ENCODE data around the gene CLRN3.

DNA sequence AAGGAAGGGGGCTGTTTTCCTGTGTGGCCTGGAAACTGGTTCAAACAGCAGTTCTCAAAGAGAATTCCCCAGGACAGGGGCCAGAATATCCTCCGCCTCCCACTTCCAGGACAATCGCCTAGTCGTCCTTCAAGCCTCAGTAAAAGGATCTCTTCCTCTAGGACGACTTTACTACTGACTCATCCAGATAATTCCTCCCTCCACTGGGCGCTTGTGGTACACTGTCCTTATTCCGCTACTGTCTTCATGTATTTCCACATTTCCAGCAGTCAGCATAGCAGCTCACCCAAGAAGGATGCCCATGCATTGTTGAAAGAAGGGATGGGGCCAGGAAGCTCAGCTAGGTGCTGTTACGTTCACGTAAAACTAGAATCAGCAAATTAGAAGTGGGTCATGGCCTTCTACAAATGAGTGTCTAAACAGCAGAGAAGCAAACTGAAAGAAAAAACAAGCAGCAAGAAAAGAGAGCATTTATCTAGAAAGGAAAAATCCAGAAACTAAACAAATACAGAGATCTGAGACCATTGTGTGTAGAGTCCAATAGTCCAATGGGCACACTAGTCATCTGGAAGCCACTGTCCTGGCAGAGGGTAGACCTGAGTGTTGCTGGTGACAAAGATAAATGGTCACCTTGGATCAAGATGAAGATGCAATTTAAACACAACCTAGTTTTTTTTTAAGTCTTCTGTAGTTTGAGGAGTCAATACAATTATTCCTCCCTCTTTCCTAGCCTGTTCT is 26.3 kb downstream of the CLRN3 start:
- TF ChIP-seq CTCF (conservative IDR thresholded peaks at IDR 0.05; ENCODE audit: low read depth in 2 of 2) (no peak), REST (IDR thresholded peaks at IDR 0.05; ENCODE audit: unreplicated experiment) (no peak), EZH2phosphoT487 (IDR thresholded peaks at IDR 0.05; ENCODE audit: unreplicated experiment) (no peak), EZH2 (IDR thresholded peaks at IDR 0.05; ENCODE audit: low read depth, unreplicated experiment) (no peak), NANOG (IDR thresholded peaks at IDR 0.05; ENCODE audit: borderline replicate concordance) (no peak), POLR2AphosphoS5 (IDR thresholded peaks at IDR 0.05; ENCODE audit: low read depth) (no peak), CREB1 (CRISPR knock-in tag; IDR thresholded peaks at IDR 0.05; ENCODE audit: low read depth) (no peak), JUNB (IDR thresholded peaks at IDR 0.05; ENCODE audit: unreplicated experiment) (no peak), ZNF331 (CRISPR knock-in tag; IDR thresholded peaks at IDR 0.05; ENCODE audit: low read depth) (no peak)
- TF ChIP-seq, protein P1, sequence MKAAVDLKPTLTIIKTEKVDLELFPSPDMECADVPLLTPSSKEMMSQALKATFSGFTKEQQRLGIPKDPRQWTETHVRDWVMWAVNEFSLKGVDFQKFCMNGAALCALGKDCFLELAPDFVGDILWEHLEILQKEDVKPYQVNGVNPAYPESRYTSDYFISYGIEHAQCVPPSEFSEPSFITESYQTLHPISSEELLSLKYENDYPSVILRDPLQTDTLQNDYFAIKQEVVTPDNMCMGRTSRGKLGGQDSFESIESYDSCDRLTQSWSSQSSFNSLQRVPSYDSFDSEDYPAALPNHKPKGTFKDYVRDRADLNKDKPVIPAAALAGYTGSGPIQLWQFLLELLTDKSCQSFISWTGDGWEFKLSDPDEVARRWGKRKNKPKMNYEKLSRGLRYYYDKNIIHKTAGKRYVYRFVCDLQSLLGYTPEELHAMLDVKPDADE (IDR thresholded peaks at IDR 0.05), result no peak

All from GM23338 (cell line).